ENCODE measurements around the gene CNPPD1. TPM values are rescaled to one million over a fixed set of nuclear protein-coding genes. Genes with fewer than 3 reads are reported as not detected.

Gene CNPPD1
- total and polyA plus RNA-seq, 2 of the 8 experiments (the other 6 are each of a cell fraction or from before 2014, with no cell fraction given) = 32.9 to 35.9 TPM

DNA sequence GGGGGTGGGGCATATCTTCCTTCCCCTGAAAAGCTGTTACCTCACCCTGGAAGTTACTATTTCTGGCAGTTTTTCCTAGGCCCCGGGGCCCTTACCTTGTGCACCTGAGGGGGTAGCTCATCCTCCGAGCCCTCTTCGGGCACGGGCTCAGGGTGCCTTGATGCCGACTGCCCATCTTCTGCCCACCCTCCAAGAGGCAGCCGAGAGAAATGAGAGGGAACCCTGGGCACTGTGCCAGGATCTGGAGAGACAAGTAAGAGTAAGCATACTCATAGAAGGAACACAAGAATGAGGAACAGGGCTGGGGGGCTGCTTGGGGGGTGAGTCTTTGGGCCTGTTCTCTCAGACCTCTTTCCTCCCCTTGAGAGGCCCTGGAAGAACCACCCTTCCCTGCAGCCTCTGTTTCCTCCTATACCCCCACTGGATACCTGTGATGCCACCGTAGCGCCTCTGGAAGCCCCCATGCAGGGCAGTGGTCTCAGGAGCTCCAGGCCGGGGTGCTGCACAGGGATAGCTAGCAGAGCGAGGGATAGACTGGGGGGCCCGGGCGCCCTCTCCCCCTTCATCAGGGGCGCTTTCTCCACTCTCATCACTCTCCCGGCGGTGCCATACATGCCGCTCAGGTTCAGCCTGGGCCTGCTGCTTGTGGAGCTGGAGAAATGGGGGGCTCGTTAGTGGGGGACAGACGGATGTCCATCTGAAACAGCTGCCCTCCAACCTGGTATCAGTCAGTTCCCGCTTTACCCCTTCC lies 44.1 kb upstream of the CNPPD1 start:
- peaks cover 10 to 47% (median 40%) of the 10 kb centered on the region in 4 experiments; a peak in 6 of 8 replicates for H3K36me3 ChIP-seq (ENCODE audit: control insufficient read depth in 2 of 4, insufficient read depth in 4 of 4, low read length in 3 of 4)
- H3K27me3 ChIP-seq (replicated peaks in 1 of 4; ENCODE audit: control insufficient read depth in 3 of 4, extremely low read depth in 1 of 4, insufficient read depth in 3 of 4, low read length in 3 of 4) = no peaks in the 10 kb centered on the region; a peak in 2 of 7 replicates
- CTCF ChIA-PET (ENCODE audit: partially characterized antibody) = interaction anchor here (0.6 to 2.2 kb wide), 3 partner anchors 46 to 317 kb away, joined by 3 to 8 read pairs (median 4); no protein-coding TSS in a partner anchor

More for the DNA sequence above, 44.1 kb upstream of the CNPPD1 start:
- H3K79me2 ChIP-seq (ENCODE audit: control insufficient read depth in 1 of 2, insufficient read depth in 2 of 2, low read length in 2 of 2) = no peaks in the 10 kb centered on the region
- no peak overlapping the region for H2BK20ac ChIP-seq (ENCODE audit: low read length)
- H4K91ac ChIP-seq (replicated peaks; ENCODE audit: insufficient read length, low read length) = no peak overlapping the region
- H2BK120ac ChIP-seq (replicated peaks; ENCODE audit: low read depth, low read length) = no peak overlapping the region
- TF ChIP-seq CEBPB (IDR thresholded peaks at IDR 0.05; ENCODE audit: low read depth, low read length) = no peak
- no peak for TF ChIP-seq CBX8 (IDR thresholded peaks at IDR 0.05; ENCODE audit: borderline replicate concordance, low read depth, low read length)
- no peak for TF ChIP-seq ZNF274 (IDR thresholded peaks at IDR 0.05; ENCODE audit: borderline replicate concordance, extremely low read depth, low read length)
- TF ChIP-seq SIRT6 (IDR thresholded peaks at IDR 0.05; ENCODE audit: low read length) = no peak
- TF ChIP-seq, protein P1, sequence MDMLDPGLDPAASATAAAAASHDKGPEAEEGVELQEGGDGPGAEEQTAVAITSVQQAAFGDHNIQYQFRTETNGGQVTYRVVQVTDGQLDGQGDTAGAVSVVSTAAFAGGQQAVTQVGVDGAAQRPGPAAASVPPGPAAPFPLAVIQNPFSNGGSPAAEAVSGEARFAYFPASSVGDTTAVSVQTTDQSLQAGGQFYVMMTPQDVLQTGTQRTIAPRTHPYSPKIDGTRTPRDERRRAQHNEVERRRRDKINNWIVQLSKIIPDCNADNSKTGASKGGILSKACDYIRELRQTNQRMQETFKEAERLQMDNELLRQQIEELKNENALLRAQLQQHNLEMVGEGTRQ (IDR thresholded peaks at IDR 0.05; ENCODE audit: low read length) = no peak
- no peak overlapping the region for H3K14ac ChIP-seq (ENCODE audit: insufficient read length)
- no peak overlapping the region for H3K4ac ChIP-seq (replicated peaks; ENCODE audit: insufficient read length, low read depth, low read length)
- WGBS, 2 experiments (ENCODE audit: extremely low coverage in 1 of 2, insufficient coverage in 1 of 2, insufficient read length in 1 of 2, insufficient replicate concordance in 2 of 2, low coverage in 1 of 2, low lambda C conversion rate in 2 of 2, missing lambda C conversion rate in 1 of 2) = 87% methylated on average over 15 of the region's 19 CpGs; no CpG with 5 or more reads in 1 of the 2 experiments
- H3K4me2 ChIP-seq (ENCODE audit: insufficient read depth in 1 of 2, low read depth in 2 of 2, low read length in 2 of 2) = no peak overlapping the region
- no peaks in the 10 kb centered on the region for H3K9me3 ChIP-seq (ENCODE audit: insufficient read depth in 2 of 2, low read depth in 1 of 2, low read length in 1 of 2)
- no peak overlapping the region for H2AK5ac ChIP-seq (ENCODE audit: low read depth, low read length)
- POLR2A ChIA-PET (ENCODE audit: partially characterized antibody) = interaction anchor here (1.1 to 14.0 kb wide), 6 partner anchors 9 to 45 kb away, joined by 3 to 190 read pairs (median 34); partner anchors contain the start of genes ANKZF1, ATG9A, GLB1L and STK16
- H3K27ac ChIP-seq (ENCODE audit: low read depth, low read length) = no peak overlapping the region
- DNase-seq (ENCODE audit: low read depth in 1 of 2, low spot score in 2 of 2) = no peak
- no peak overlapping the region; the same call in 1 of the 2 replicates for H4K8ac ChIP-seq (ENCODE audit: extremely low read depth, insufficient read depth, low read length)
- H3K18ac ChIP-seq (ENCODE audit: extremely low read depth, low read length) = no peak overlapping the region
- no peak for FAIRE-seq
- H3K23me2 ChIP-seq (ENCODE audit: low read depth, low read length) = peaks cover 14% of the 10 kb centered on the region
- H3K4me1 ChIP-seq (replicated peaks in 1 of 4; ENCODE audit: control insufficient read depth in 3 of 4, insufficient read depth in 4 of 4, low read length in 3 of 4) = peaks cover 0 to 12% (median 6%) of the 10 kb centered on the region in 4 experiments; a peak in 3 of 7 replicates
- H4K20me1 ChIP-seq (replicated peaks in 1 of 2; ENCODE audit: control insufficient read depth in 1 of 2, insufficient read depth in 2 of 2, low read length in 2 of 2) = peaks cover 0 to 7% of the 10 kb centered on the region in 2 experiments
- no peak overlapping the region for H3K56ac ChIP-seq (replicated peaks; ENCODE audit: insufficient read length, low read depth, low read length)
- no peak overlapping the region for H3K9ac ChIP-seq (replicated peaks in 1 of 4; ENCODE audit: extremely low read depth in 1 of 4, low read depth in 3 of 4, low read length in 3 of 4)
- H2AFZ ChIP-seq (ENCODE audit: low read length) = no peak overlapping the region
- no peak overlapping the region for H2BK12ac ChIP-seq (ENCODE audit: low read depth, low read length)
- no peak overlapping the region for H4K5ac ChIP-seq (ENCODE audit: insufficient read length, low read depth, low read length)
- no peak overlapping the region for H3K4me3 ChIP-seq (ENCODE audit: extremely low read depth in 1 of 4, insufficient read depth in 2 of 4, low read depth in 3 of 4, low read length in 4 of 4)
- H2BK15ac ChIP-seq (ENCODE audit: low read length) = no peak overlapping the region
- no peak overlapping the region for H3K23ac ChIP-seq (ENCODE audit: insufficient read length)
- H3K79me1 ChIP-seq (ENCODE audit: low read depth, low read length) = no peaks in the 10 kb centered on the region; the same call in 1 of the 2 replicates
- H2BK5ac ChIP-seq (ENCODE audit: low read depth, low read length) = no peak overlapping the region

All from H1 (cell line).